GM12878 (cell line): Measurements from ENCODE around the gene ACAP1. TPM values are rescaled to one million over a fixed set of nuclear protein-coding genes. Genes with fewer than 3 reads are reported as not detected.
A peak's percentile ranks its signal among the peaks of the same experiment; 100 is the strongest.

Source experiments
- ATAC-seq: fragments of 200-7000 bp; cut with Tn5 transposase; 3 replicates; pipeline ENCODE4 v1.9.1; 2020; ENCODE audit warnings: mild to moderate bottlenecking, moderate library complexity
- BruUV-seq: library from RNA; stranded (reverse); fragments of 400-500 nt; replicated peaks from 2 replicates; lab custom pipeline; 2021; lab: Mats Ljungman, UMichigan
- CTCF ChIA-PET: fragments of 300-600 bp; sonication (Branson Sonifier 250); formaldehyde crosslinking; extraction: SDS; loops from one replicate; lab custom pipeline; 2021; ENCODE audit warnings: inconsistent platforms; lab: Yijun Ruan, JAX
- POLR2A ChIA-PET: fragments of 350-600 bp; formaldehyde crosslinking; extraction: SDS; loops from one replicate; lab custom pipeline; 2021; ENCODE audit warnings: inconsistent platforms; lab: Charles Lee
- RAD21 ChIA-PET: fragments of 300-600 bp; sonication (Branson Sonifier 250); formaldehyde crosslinking; loops from one replicate; lab custom pipeline; 2023; ENCODE audit warnings: antibody characterized with exemption; ENCODE audit not compliant: unreplicated experiment; lab: Charles Lee
- SMC1A ChIA-PET: fragments of 300-600 bp; sonication (Branson Sonifier 250); formaldehyde crosslinking; loops from one replicate; lab custom pipeline; 2023; ENCODE audit not compliant: unreplicated experiment, uncharacterized antibody; lab: Charles Lee
- DNase-seq: peaks from one replicate; pipeline ENCODE4 v3.0.0-alpha.2; 2011; ENCODE audit warnings: low read depth, low spot score
- FAIRE-seq: peaks from 3 replicates; lab custom pipeline; 2011; peaks lifted over from hg19 to GRCh38; lab: Jason Lieb, UNC
- H2AFZ ChIP-seq: 2 replicates; pipeline ENCODE4 v1.6.0; 2011; ENCODE audit warnings: low read depth, low read length, control low read depth; ENCODE audit not compliant: control insufficient read depth
- H3K27ac ChIP-seq: 2 replicates; pipeline ENCODE4 v1.5.1; 2011; ENCODE audit warnings: control low read depth; ENCODE audit not compliant: control insufficient read depth, insufficient read depth
- H3K27me3 ChIP-seq, 2 experiments: replicated peaks in 1 of 2; 2 replicates each; pipeline versions ENCODE4 v1.6.0 to v1.6.1; 2011; ENCODE audit warnings: low read length in 1 of 2; ENCODE audit not compliant: control insufficient read depth in 2 of 2, insufficient read depth in 2 of 2
- H3K36me3 ChIP-seq, 2 experiments: 2 replicates each; pipeline ENCODE4 v1.5.1; 2011; ENCODE audit warnings: low read length in 1 of 2; ENCODE audit not compliant: control insufficient read depth in 2 of 2, insufficient read depth in 2 of 2
- H3K4me1 ChIP-seq: 2 replicates; pipeline ENCODE4 v1.6.1; 2011; ENCODE audit warnings: mild to moderate bottlenecking, low read length, moderate library complexity, mixed read lengths; ENCODE audit not compliant: control insufficient read depth, insufficient read depth
- H3K4me2 ChIP-seq: 2 replicates; pipeline ENCODE4 v1.6.0; 2011; ENCODE audit warnings: control low read depth; ENCODE audit not compliant: control insufficient read depth, insufficient read depth
- H3K4me3 ChIP-seq: fragments of 200-600 bp; sonication (generic); 2 replicates; pipeline ENCODE4 v1.5.1; 2016
- H3K79me2 ChIP-seq: 2 replicates; pipeline ENCODE4 v1.6.0; 2011; ENCODE audit warnings: low read length; ENCODE audit not compliant: control insufficient read depth, insufficient read depth
- H3K9ac ChIP-seq: 2 replicates; pipeline ENCODE4 v1.8.0; 2011; ENCODE audit warnings: low read length, control low read depth, mixed read lengths; ENCODE audit not compliant: control insufficient read depth, insufficient read depth
- H3K9me3 ChIP-seq: replicated peaks from 3 replicates; pipeline ENCODE4 v1.5.1; 2011; ENCODE audit warnings: mild to moderate bottlenecking, low read length; ENCODE audit not compliant: control insufficient read depth, insufficient read depth
- H4K20me1 ChIP-seq: 2 replicates; pipeline ENCODE4 v1.6.0; 2011; ENCODE audit not compliant: control insufficient read depth, insufficient read depth
- BHLHE40 ChIP-seq, 2 experiments: fragments of 450-650 bp in 1 of 2; IDR thresholded peaks; 2 replicates each; pipeline ENCODE4 v1.6.1; 2011 to 2017; ENCODE audit warnings: low read depth in 2 of 2, borderline replicate concordance in 1 of 2, improper control_type of control experiment in 1 of 2, low read length in 1 of 2, mild to moderate bottlenecking in 1 of 2
- CHD1 ChIP-seq: IDR thresholded peaks from 2 replicates; pipeline ENCODE4 v1.6.1; 2012; ENCODE audit warnings: low read depth, low read length, improper control_type of control experiment
- CREB1 ChIP-seq: IDR thresholded peaks from 2 replicates; pipeline ENCODE4 v1.6.1; 2012; ENCODE audit warnings: low read depth, mild to moderate bottlenecking, inconsistent platforms
- CREM ChIP-seq: IDR thresholded peaks from 2 replicates; pipeline ENCODE4 v1.6.1; 2014; ENCODE audit warnings: antibody characterized with exemption, low read depth
- EGR1 ChIP-seq, 2 experiments: IDR thresholded peaks; 1 replicate in 1 of 2; 2 replicates in 1 of 2; pipeline ENCODE4 v1.6.1; 2011 to 2012; ENCODE audit warnings: low read depth in 2 of 2, low read length in 2 of 2, borderline replicate concordance in 1 of 2, mild to moderate bottlenecking in 1 of 2, moderate library complexity in 1 of 2
- IKZF1 ChIP-seq: fragments of 450-650 bp; conservative IDR thresholded peaks from 2 replicates; pipeline ENCODE4 v1.6.1; 2017; ENCODE audit warnings: antibody characterized with exemption, mild to moderate bottlenecking
- JUNB ChIP-seq: IDR thresholded peaks from 2 replicates; pipeline ENCODE4 v1.6.1; 2016; ENCODE audit warnings: antibody characterized with exemption, mild to moderate bottlenecking
- NBN ChIP-seq: fragments of 450-650 bp; IDR thresholded peaks from 2 replicates; pipeline ENCODE4 v1.6.1; 2016
- NFXL1 ChIP-seq: fragments of 450-650 bp; IDR thresholded peaks from 2 replicates; pipeline ENCODE4 v1.6.1; 2017; ENCODE audit warnings: antibody characterized with exemption, mild to moderate bottlenecking, borderline replicate concordance
- POLR2A ChIP-seq: IDR thresholded peaks from 2 replicates; pipeline ENCODE4 v1.6.1; 2011; ENCODE audit warnings: low read depth, mild to moderate bottlenecking, low read length
- POLR2AphosphoS2 ChIP-seq: IDR thresholded peaks from 2 replicates; pipeline ENCODE4 v1.6.1; 2011; ENCODE audit warnings: low read depth, mild to moderate bottlenecking, low read length, improper control_type of control experiment, moderate library complexity
- SPI1 ChIP-seq: IDR thresholded peaks from 2 replicates; pipeline ENCODE4 v1.6.1; 2011; ENCODE audit warnings: low read depth, mild to moderate bottlenecking, low read length, moderate library complexity, borderline replicate concordance; ENCODE audit not compliant: insufficient read depth
- SRF ChIP-seq, 2 experiments: IDR thresholded peaks; 2 replicates each; pipeline ENCODE4 v1.6.1; 2011; ENCODE audit warnings: low read depth in 2 of 2, low read length in 2 of 2, mild to moderate bottlenecking in 1 of 2, moderate library complexity in 1 of 2
- TARDBP ChIP-seq: IDR thresholded peaks from 2 replicates; pipeline ENCODE4 v1.6.1; 2016; ENCODE audit warnings: borderline replicate concordance
- YY1 ChIP-seq: IDR thresholded peaks from 2 replicates; pipeline ENCODE4 v1.6.1; 2011; ENCODE audit warnings: low read depth, mild to moderate bottlenecking, low read length
- whole genome bisulfite sequencing: methylation state at CpG from one replicate; pipeline ENCODE4 v1.1.6; 2016; ENCODE audit warnings: low lambda C conversion rate; ENCODE audit not compliant: insufficient replicate concordance, insufficient coverage; ENCODE audit errors: missing lambda C conversion rate; 5-methylcytosine and 5-hydroxymethylcytosine counted together
- in situ Hi-C: fragments of 300-500 bp; cut with MboI; formaldehyde crosslinking; loops from 9 replicates; pipeline ENCODE4 v1.14.3; 2018; ENCODE audit warnings: mixed read lengths
- intact Hi-C: fragments of 100-400 bp; cut with micrococcal nuclease; formaldehyde crosslinking; loops from one replicate; pipeline ENCODE4 v1.14.2; 2022; ENCODE audit not compliant: unreplicated experiment
- polyA plus RNA-seq, 11 experiments: library from polyadenylated mRNA; depleted of rRNA in 4 of 11; unstranded in 6 of 11; stranded (reverse) in 5 of 11; fragments of >200 nt; fragmentation: Nextera tagmentation in 4 of 11; fragmentation: Illumina TruSeq in 1 of 11; extraction: Ambion mirVana in 4 of 11; extraction: Trizol in 1 of 11; gene quantifications; 1 replicate in 1 of 11; 2 replicates in 10 of 11; pipeline versions ENCODE4 v1.2.1 to v1.2.3, GENCODE V29; 2011 to 2016; ENCODE audit warnings: inconsistent platforms in 2 of 11, missing spikeins in 2 of 11, low read depth in 1 of 11
- total RNA-seq, 4 experiments: library from RNA; depleted of rRNA in 3 of 4; stranded (reverse); fragments of >200 nt in 3 of 4; fragmentation: Illumina TruSeq in 1 of 4; extraction: Trizol in 1 of 4; gene quantifications; 2 replicates each; pipeline versions ENCODE4 v1.2.1 to v1.2.3, GENCODE V29; 2013 to 2021
- TF ChIP-seq, protein P1 (sequence below): IDR thresholded peaks from 2 replicates; pipeline ENCODE4 v1.6.1; 2012; ENCODE audit warnings: low read depth, low read length, improper control_type of control experiment
- TF ChIP-seq, protein P2 (sequence below): IDR thresholded peaks from 2 replicates; pipeline ENCODE4 v1.6.1; 2012; ENCODE audit warnings: mild to moderate bottlenecking, low read depth, low read length
- TF ChIP-seq, protein P3 (sequence below): IDR thresholded peaks from 2 replicates; pipeline ENCODE4 v1.6.1; 2011; ENCODE audit warnings: borderline replicate concordance, low read depth, mild to moderate bottlenecking, moderate library complexity, mixed read lengths, low read length; ENCODE audit not compliant: insufficient read depth; ENCODE audit errors: extremely low read length

ACAP1 gene
- total and polyA plus RNA-seq, 10 of the 15 experiments (the other 5 are each of a cell fraction or from before 2014, with no cell fraction given), result 5.7 to 245 (median 118) TPM

DNA sequence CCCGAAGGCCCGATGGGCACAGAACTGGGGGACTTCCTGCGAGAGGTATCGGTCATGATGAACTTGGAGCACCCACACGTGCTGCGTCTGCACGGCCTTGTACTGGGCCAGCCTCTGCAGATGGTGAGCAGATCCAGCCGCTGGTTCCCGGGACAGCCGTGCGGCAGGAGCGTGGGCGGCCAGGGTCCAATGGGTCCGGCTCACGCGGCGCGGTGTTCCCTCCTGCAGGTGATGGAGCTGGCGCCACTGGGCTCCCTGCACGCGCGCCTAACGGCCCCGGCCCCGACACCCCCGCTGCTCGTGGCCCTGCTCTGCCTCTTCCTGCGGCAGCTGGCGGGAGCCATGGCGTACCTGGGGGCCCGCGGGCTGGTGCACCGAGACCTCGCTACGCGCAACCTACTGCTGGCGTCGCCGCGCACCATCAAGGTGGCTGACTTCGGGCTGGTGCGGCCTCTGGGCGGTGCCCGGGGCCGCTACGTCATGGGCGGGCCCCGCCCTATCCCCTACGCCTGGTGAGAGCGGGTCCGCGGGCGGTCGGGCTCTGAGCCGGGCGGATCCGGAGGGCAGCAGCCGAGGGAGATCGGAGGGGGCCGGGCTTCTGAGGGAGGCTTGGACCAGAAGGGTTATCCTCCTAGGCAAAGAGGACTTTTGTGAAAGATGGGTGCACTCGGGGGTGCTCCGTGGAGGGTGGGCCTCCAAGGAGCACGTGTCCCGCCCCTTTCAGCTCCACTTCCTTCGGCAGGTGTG, 47.6 kb downstream of the ACAP1 start:
- DNase-seq (no peak), FAIRE-seq (no peak)
- Histone ChIP-seq H3K27ac (no peak overlapping the region), H3K79me2 (no peaks in the 10 kb centered on the region), H3K9me3 (peaks cover 3% of the 10 kb centered on the region; the same call in 2 of the 3 replicates), H3K27me3 (peaks cover 4 to 5% of the 10 kb centered on the region in 2 experiments; a peak in 3 of 4 replicates), H3K4me3 (peak overlapping the region; percentile 53)
- BruUV-seq, result no TSS peak
- RAD21 ChIA-PET, result no interaction called here
- intact Hi-C loops, result no loop called here
- TF ChIP-seq JUNB, result no peak
- TF ChIP-seq SPI1, result 0 out of 2 replicates have a peak, but pooled peaks have one; percentile 13
- TF ChIP-seq, protein P1, sequence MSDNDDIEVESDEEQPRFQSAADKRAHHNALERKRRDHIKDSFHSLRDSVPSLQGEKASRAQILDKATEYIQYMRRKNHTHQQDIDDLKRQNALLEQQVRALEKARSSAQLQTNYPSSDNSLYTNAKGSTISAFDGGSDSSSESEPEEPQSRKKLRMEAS, result 0 out of 2 replicates have a peak, but pooled peaks have one; percentile 14
- TF ChIP-seq POLR2AphosphoS2, result peak; percentile 29; the same call in 1 of the 2 replicates
- TF ChIP-seq NBN, result no peak
- TF ChIP-seq TARDBP, result peak; percentile 26; the same call in 1 of the 2 replicates
- no peak for TF ChIP-seq NFXL1
- TF ChIP-seq BHLHE40 (IDR thresholded peaks at IDR 0.05; ENCODE audit: borderline replicate concordance in 1 of 2, low read depth in 2 of 2, low read length in 1 of 2), result peak in 1 of 2 experiments; percentile 57; a peak in 2 of 4 replicates
- peak; percentile 72 for TF ChIP-seq CREM
- 0 out of 2 replicates have a peak, but pooled peaks have one; percentile 43 for TF ChIP-seq YY1
- peak; percentile 72 for TF ChIP-seq POLR2A
- no peak for TF ChIP-seq CHD1
- TF ChIP-seq EGR1 (IDR thresholded peaks at IDR 0.05; ENCODE audit: borderline replicate concordance in 1 of 2, low read depth in 2 of 2, low read length in 2 of 2), result 0 out of 3 replicates have a peak, but pooled peaks of 1 of the 2 experiments have one; percentile 33
- no peak for TF ChIP-seq SRF (IDR thresholded peaks at IDR 0.05; ENCODE audit: low read depth in 2 of 2, low read length in 2 of 2)
- TF ChIP-seq IKZF1, result 0 out of 2 replicates have a peak, but pooled peaks have one; percentile 25
- peak; percentile 68; the same call in 1 of the 2 replicates for TF ChIP-seq CREB1
- TF ChIP-seq, protein P2, sequence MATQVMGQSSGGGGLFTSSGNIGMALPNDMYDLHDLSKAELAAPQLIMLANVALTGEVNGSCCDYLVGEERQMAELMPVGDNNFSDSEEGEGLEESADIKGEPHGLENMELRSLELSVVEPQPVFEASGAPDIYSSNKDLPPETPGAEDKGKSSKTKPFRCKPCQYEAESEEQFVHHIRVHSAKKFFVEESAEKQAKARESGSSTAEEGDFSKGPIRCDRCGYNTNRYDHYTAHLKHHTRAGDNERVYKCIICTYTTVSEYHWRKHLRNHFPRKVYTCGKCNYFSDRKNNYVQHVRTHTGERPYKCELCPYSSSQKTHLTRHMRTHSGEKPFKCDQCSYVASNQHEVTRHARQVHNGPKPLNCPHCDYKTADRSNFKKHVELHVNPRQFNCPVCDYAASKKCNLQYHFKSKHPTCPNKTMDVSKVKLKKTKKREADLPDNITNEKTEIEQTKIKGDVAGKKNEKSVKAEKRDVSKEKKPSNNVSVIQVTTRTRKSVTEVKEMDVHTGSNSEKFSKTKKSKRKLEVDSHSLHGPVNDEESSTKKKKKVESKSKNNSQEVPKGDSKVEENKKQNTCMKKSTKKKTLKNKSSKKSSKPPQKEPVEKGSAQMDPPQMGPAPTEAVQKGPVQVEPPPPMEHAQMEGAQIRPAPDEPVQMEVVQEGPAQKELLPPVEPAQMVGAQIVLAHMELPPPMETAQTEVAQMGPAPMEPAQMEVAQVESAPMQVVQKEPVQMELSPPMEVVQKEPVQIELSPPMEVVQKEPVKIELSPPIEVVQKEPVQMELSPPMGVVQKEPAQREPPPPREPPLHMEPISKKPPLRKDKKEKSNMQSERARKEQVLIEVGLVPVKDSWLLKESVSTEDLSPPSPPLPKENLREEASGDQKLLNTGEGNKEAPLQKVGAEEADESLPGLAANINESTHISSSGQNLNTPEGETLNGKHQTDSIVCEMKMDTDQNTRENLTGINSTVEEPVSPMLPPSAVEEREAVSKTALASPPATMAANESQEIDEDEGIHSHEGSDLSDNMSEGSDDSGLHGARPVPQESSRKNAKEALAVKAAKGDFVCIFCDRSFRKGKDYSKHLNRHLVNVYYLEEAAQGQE, result no peak
- TF ChIP-seq, protein P3, sequence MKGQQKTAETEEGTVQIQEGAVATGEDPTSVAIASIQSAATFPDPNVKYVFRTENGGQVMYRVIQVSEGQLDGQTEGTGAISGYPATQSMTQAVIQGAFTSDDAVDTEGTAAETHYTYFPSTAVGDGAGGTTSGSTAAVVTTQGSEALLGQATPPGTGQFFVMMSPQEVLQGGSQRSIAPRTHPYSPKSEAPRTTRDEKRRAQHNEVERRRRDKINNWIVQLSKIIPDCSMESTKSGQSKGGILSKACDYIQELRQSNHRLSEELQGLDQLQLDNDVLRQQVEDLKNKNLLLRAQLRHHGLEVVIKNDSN, result peak; percentile 61
- TF ChIP-seq, all 136 proteins: peak for 12
- POLR2A ChIA-PET, result interaction anchor here (0.6 kb wide), 1 partner anchor 20 kb away, joined by 3 read pairs; the partner anchor contains the start of gene TMEM256
- SMC1A ChIA-PET, result interaction anchor here (0.6 kb wide), 1 partner anchor 357 kb away, joined by 3 read pairs; no protein-coding TSS in a partner anchor
- H4K20me1 ChIP-seq, result no peaks in the 10 kb centered on the region
- in situ Hi-C loops, result no loop called here
- ATAC-seq, result peak; percentile 97
- no peaks in the 10 kb centered on the region for H3K36me3 ChIP-seq
- WGBS, result 6% methylated on average over 61 of the region's 65 CpGs
- peaks cover 8% of the 10 kb centered on the region; the same call in 1 of the 2 replicates for H3K4me1 ChIP-seq
- CTCF ChIA-PET, result interaction anchor here (1.1 kb wide), 1 partner anchor 304 kb away, joined by 3 read pairs; the partner anchor contains the start of gene TP53
- H2AFZ ChIP-seq, result peak overlapping the region; percentile 79
- peak overlapping the region; percentile 38; the same call in 1 of the 2 replicates for H3K9ac ChIP-seq
- H3K4me2 ChIP-seq, result peak overlapping the region; percentile 86
